AG09319 (cell line): Measurements from ENCODE around the gene PLXNB3.

Experiments used
- DNase-seq: peaks from one replicate; pipeline ENCODE4 v3.0.0-alpha.2; 2010; ENCODE audit warnings: low read depth; ENCODE audit errors: extremely low read depth
- CTCF ChIP-seq: IDR thresholded peaks from 2 replicates; pipeline ENCODE4 v1.5.1; 2011; ENCODE audit warnings: low read depth, mild to moderate bottlenecking, inconsistent platforms, low read length, moderate library complexity

PLXNB3 gene

GRCh38 chrX:153769865-153770600, 6.0 kb downstream of the PLXNB3 start:
- TF ChIP-seq CTCF, result no peak
- DNase-seq, result no peak

- no peak for DNase-seq
Measured at GRCh38 chrX:153770601-153771414, 6.8 kb downstream of the PLXNB3 start.

GRCh38 chrX:153771415-153772315, 7.6 kb downstream of the PLXNB3 start:
- no peak for TF ChIP-seq CTCF
- DNase-seq, result no peak

More at GRCh38 chrX:153770601-153771414, 6.8 kb downstream of the PLXNB3 start:
- no peak for TF ChIP-seq CTCF

- no peak for TF ChIP-seq CTCF
- no peak for DNase-seq
Measured at GRCh38 chrX:153772316-153773217, 8.5 kb downstream of the PLXNB3 start.

- DNase-seq, result no peak
Measured at GRCh38 chrX:153773218-153773611, 9.2 kb downstream of the PLXNB3 start.

More at GRCh38 chrX:153773218-153773611, 9.2 kb downstream of the PLXNB3 start:
- TF ChIP-seq CTCF, result no peak
